T-cell (primary cell): ENCODE measurements around the gene BFSP2. TPM values are rescaled to one million over a fixed set of nuclear protein-coding genes. Genes with fewer than 3 reads are reported as not detected.

Experiments
- ATAC-seq, 4 experiments: fragments of 200-7000 bp in 3 of 4; fragments of 150-1000 bp in 1 of 4; cut with Tn5 transposase; replicated peaks in 1 of 4; 1 replicate in 3 of 4; 2 replicates in 1 of 4; pipeline ENCODE4 v1.10.0; 2021; ENCODE audit warnings: moderate library complexity in 3 of 4, mild to moderate bottlenecking in 2 of 4, moderate number of reproducible peaks in 1 of 4
- CTCF ChIA-PET, 2 donors: fragments of 300-600 bp; sonication (Branson Sonifier 250); formaldehyde crosslinking; loops; one replicate each; lab custom pipeline; 2022; ENCODE audit warnings: antibody characterized with exemption in 2 of 2; lab: Charles Lee
- POLR2A ChIA-PET, 2 donors: fragments of 300-600 bp; sonication (Branson Sonifier 250); formaldehyde crosslinking; loops; one replicate each; lab custom pipeline; 2022; ENCODE audit warnings: antibody characterized with exemption in 2 of 2; lab: Charles Lee
- DNase-seq, 35 experiments: peaks; one replicate each; pipeline versions ENCODE4 v3.0.0 to v3.0.0-alpha.2; 2013 to 2023
- H3K27ac ChIP-seq: one replicate; pipeline ENCODE4 v1.5.1; 2013; ENCODE audit warnings: low read length
- H3K27me3 ChIP-seq, 2 experiments: replicated peaks in 1 of 2; 1 replicate in 1 of 2; 2 replicates in 1 of 2; pipeline versions ENCODE4 v1.6.1 to v1.7.0; 2013; ENCODE audit warnings: low read length in 1 of 2, mixed read lengths in 1 of 2; ENCODE audit not compliant: control insufficient read depth in 2 of 2, insufficient read depth in 2 of 2; ENCODE audit errors: extremely low read depth in 1 of 2
- H3K36me3 ChIP-seq, 2 donors: 1 replicate in 1 of 2; 2 replicates in 1 of 2; pipeline versions ENCODE4 v1.6.1 to v1.7.0; 2013; ENCODE audit warnings: low read length in 1 of 2; ENCODE audit not compliant: control insufficient read depth in 2 of 2, insufficient read depth in 1 of 2; ENCODE audit errors: extremely low read depth in 1 of 2
- H3K4me1 ChIP-seq, 2 experiments: 1 replicate in 1 of 2; 2 replicates in 1 of 2; pipeline versions ENCODE4 v1.6.1 to v1.7.0; 2013; ENCODE audit warnings: low read length in 2 of 2, mixed read lengths in 1 of 2; ENCODE audit not compliant: insufficient read depth in 2 of 2, control insufficient read depth in 1 of 2; ENCODE audit errors: extremely low read depth in 1 of 2
- H3K4me3 ChIP-seq, 2 donors: 1 replicate in 1 of 2; 2 replicates in 1 of 2; pipeline versions ENCODE4 v1.5.1 to v1.7.0; 2013; ENCODE audit warnings: mild to moderate bottlenecking in 2 of 2, low read length in 1 of 2, moderate library complexity in 1 of 2; ENCODE audit not compliant: control insufficient read depth in 1 of 2; ENCODE audit errors: extremely low read depth in 1 of 2
- H3K9me3 ChIP-seq: 2 replicates; pipeline ENCODE4 v1.7.0; 2013
- H3K27ac Mint-ChIP-seq, 2 donors: one replicate each; pipeline ENCODE4 v1.8.0; 2020 to 2021; ENCODE audit warnings: mild to moderate bottlenecking in 2 of 2, mixed read lengths in 2 of 2
- H3K27me3 Mint-ChIP-seq, 2 donors: one replicate each; pipeline ENCODE4 v1.8.0; 2021 to 2022; ENCODE audit warnings: mixed read lengths in 2 of 2
- H3K36me3 Mint-ChIP-seq: one replicate; pipeline ENCODE4 v1.8.0; 2021; ENCODE audit warnings: mixed read lengths
- H3K4me1 Mint-ChIP-seq, 3 donors: one replicate each; pipeline ENCODE4 v1.8.0; 2020 to 2022; ENCODE audit warnings: mixed read lengths in 3 of 3, mild to moderate bottlenecking in 1 of 3
- H3K4me3 Mint-ChIP-seq, 3 donors: one replicate each; pipeline ENCODE4 v1.8.0; 2020 to 2022; ENCODE audit warnings: mild to moderate bottlenecking in 3 of 3, mixed read lengths in 3 of 3, moderate library complexity in 3 of 3
- H3K9me3 Mint-ChIP-seq, 3 donors: one replicate each; pipeline ENCODE4 v1.8.0; 2020 to 2022; ENCODE audit warnings: mixed read lengths in 3 of 3
- WGBS: methylation state at CpG from one replicate; pipeline ENCODE4 v1.1.5; 2013; ENCODE audit warnings: missing lambda C conversion rate; ENCODE audit not compliant: insufficient coverage; 5-methylcytosine and 5-hydroxymethylcytosine counted together
- total RNA-seq, 35 experiments: library from RNA in 6 of 35; stranded (reverse) in 6 of 35; fragments of 120-200 nt in 1 of 35; gene quantifications; one replicate each; pipeline versions ENCODE4 v1.2.1 to v1.2.4 and lab custom pipeline; 2013 to 2026

BFSP2 gene
- total RNA-seq, 5 donors from 2014 or later (not counting 1 experiment from before 2014, with no cell fraction given): 0.98 TPM; not detected in 4

DNA sequence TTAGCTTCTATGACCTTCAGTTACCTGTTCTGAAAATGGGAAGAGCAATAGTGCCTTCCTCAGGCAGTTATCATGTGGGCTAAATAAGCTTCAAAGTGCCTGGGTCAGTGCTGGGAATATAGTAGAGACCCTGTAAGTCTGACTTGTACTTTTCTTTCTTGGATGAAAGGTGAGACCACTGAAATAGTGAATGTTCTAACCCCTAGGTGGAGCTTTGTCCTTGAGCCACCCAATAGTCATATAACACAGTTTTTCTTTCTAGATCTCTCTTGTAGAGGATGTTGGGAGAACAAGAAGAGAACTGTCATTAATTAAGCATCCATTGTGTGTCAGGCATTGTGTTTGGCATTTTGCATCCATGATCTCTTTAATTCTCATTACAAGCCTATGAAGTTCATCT, 13.0 kb upstream of the BFSP2 start:
- peaks cover 0 to 9% of the 10 kb centered on the region in 2 experiments for H3K27me3 ChIP-seq
- Mint-ChIP-seq H3K4me1 (no peaks in the 10 kb centered on the region), H3K36me3 (no peaks in the 10 kb centered on the region), H3K9me3 (no peaks in the 10 kb centered on the region), H3K27ac (no peak overlapping the region), H3K4me3 (no peak overlapping the region), H3K27me3 (peaks cover 0 to 3% of the 10 kb centered on the region in 2 donors)
- no peaks in the 10 kb centered on the region for H3K9me3 ChIP-seq
- ATAC-seq (no peak), DNase-seq (no peak)
- no peak overlapping the region for H3K4me3 ChIP-seq
- POLR2A ChIA-PET: no interaction called here
- no peak overlapping the region for H3K27ac ChIP-seq
- CTCF ChIA-PET: no interaction called here
- H3K4me1 ChIP-seq: no peaks in the 10 kb centered on the region
- H3K36me3 ChIP-seq: no peaks in the 10 kb centered on the region

DNA sequence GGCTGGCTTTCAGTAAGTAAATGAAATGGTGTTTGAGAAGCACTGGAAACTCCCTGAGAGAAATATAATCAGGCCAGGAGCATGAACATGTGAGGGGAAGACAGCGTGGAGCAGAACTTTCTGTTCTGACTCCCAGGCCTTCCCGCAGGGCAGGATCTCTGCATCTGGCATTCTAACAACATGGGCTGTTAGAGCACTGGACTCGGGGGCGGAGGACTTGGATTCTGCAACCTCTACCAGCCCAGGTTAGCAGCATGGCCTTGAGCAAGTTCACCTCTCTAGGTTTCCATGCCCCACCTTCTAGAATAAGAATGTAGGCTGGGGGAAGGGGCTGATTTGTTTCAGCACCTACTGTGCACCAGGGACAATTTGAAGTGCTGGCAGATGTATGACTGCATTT, 12.5 kb upstream of the BFSP2 start:
- no peak for ATAC-seq
- H3K36me3 ChIP-seq: no peaks in the 10 kb centered on the region
- no peak overlapping the region for H3K27ac ChIP-seq
- CTCF ChIA-PET: no interaction called here
- H3K9me3 ChIP-seq: no peaks in the 10 kb centered on the region
- peaks cover 0 to 2% of the 10 kb centered on the region in 2 donors for H3K27me3 Mint-ChIP-seq
- H3K4me1 ChIP-seq: no peaks in the 10 kb centered on the region
- H3K9me3 Mint-ChIP-seq: no peaks in the 10 kb centered on the region
- H3K4me3 ChIP-seq: no peak overlapping the region
- H3K4me1 Mint-ChIP-seq: no peaks in the 10 kb centered on the region
- no peaks in the 10 kb centered on the region for H3K36me3 Mint-ChIP-seq
- no peak for DNase-seq
- H3K27me3 ChIP-seq: peaks cover 0 to 9% of the 10 kb centered on the region in 2 experiments
- 100% methylated on average over 1 of the region's 4 CpGs for WGBS
- H3K4me3 Mint-ChIP-seq: no peak overlapping the region
- H3K27ac Mint-ChIP-seq: no peak overlapping the region
- POLR2A ChIA-PET: no interaction called here

DNA sequence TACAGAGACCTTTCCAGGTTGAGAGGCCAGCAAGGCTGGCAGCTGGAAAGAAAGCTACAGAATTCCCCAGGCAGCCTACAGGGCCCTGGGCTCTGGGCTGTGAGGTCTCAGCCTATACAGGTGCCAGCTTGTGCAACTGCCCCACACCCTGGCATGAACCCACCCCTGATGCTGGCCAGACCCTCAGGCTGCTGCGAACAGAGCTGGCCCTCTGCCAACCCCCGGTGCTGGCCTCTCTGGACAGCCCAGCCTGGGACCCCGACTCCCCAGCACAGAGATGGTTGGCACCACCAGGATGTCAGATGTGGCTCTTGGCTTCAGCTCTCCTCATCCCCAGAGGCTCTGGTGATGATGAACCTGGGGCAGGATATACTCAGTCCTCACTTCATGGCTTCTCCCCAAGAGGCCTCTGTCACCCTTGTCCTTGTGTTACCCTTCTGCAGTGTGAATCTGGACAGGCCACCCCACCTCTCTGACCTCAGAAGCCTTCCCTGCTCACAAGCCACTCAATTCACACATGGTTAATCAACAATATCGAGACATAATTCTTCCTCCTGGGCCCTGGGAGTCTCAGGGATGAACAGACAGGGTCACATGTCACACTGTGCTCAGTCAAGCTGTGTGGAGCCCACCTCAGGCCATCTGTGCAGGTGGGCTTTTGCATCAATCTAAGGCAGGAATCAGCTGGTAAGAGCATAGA, 11.0 kb upstream of the BFSP2 start:
- H3K4me3 ChIP-seq: no peak overlapping the region
- H3K27ac ChIP-seq: no peak overlapping the region
- H3K4me1 ChIP-seq: no peaks in the 10 kb centered on the region
- Mint-ChIP-seq H3K36me3 (no peaks in the 10 kb centered on the region), H3K27ac (no peak overlapping the region), H3K9me3 (no peaks in the 10 kb centered on the region), H3K4me3 (no peak overlapping the region), H3K27me3 (peaks cover 0 to 2% of the 10 kb centered on the region in 2 donors), H3K4me1 (peaks cover 0 to 5% (median 0%) of the 10 kb centered on the region in 3 donors)
- DNase-seq (no peak), ATAC-seq (no peak)
- no peaks in the 10 kb centered on the region for H3K9me3 ChIP-seq
- CTCF ChIA-PET: interaction anchor here (0.5 to 0.6 kb wide), 2 partner anchors 33 to 61 kb away, joined by 4 to 12 read pairs; no protein-coding TSS in a partner anchor
- H3K27me3 ChIP-seq: peaks cover 0 to 6% of the 10 kb centered on the region in 2 experiments
- H3K36me3 ChIP-seq: no peaks in the 10 kb centered on the region
- POLR2A ChIA-PET: interaction anchor here in 1 of 2 donors (0.6 kb wide), 2 partner anchors 20 to 87 kb away, joined by 4 to 7 read pairs; no protein-coding TSS in a partner anchor
- WGBS: 92% methylated on average over 4 of the region's 4 CpGs

DNA sequence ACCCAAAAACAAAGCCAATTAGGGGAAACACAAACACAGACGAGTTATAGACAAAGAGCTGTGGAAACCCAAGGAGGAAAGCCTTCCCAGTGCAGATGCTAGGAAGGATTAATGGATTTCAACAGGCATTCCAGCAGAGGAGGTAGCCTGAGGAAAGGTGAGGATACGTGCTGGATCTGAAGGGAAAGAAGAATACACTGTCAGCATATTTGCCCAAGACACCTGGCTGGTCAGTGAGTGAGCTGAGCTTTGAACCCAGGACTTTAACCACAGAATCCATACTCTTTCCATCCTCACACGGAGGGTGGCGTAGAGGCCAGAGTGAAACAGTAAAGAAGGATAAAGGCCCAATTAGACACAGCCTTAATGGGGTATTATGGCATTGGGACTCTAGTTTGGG, 9.1 kb upstream of the BFSP2 start:
- no peaks in the 10 kb centered on the region for H3K4me1 ChIP-seq
- Mint-ChIP-seq H3K36me3 (no peaks in the 10 kb centered on the region), H3K27ac (no peak overlapping the region), H3K4me1 (peaks cover 3 to 14% (median 4%) of the 10 kb centered on the region in 3 donors), H3K9me3 (peaks cover 0 to 4% (median 0%) of the 10 kb centered on the region in 3 donors), H3K4me3 (no peak overlapping the region), H3K27me3 (peaks cover 0 to 1% of the 10 kb centered on the region in 2 donors)
- no CpG with 5 or more reads among the region's 4 CpGs for WGBS
- peaks cover 0 to 2% of the 10 kb centered on the region in 2 experiments for H3K27me3 ChIP-seq
- H3K36me3 ChIP-seq: no peaks in the 10 kb centered on the region
- ChIA-PET CTCF (interaction anchor here in 1 of 2 donors (0.5 to 0.9 kb wide), 2 partner anchors 15 to 612 kb away, joined by 3 read pairs; no protein-coding TSS in a partner anchor), POLR2A (no interaction called here)
- ATAC-seq (no peak), DNase-seq (no peak)
- no peak overlapping the region for H3K27ac ChIP-seq
- no peak overlapping the region for H3K4me3 ChIP-seq
- H3K9me3 ChIP-seq: no peaks in the 10 kb centered on the region

DNA sequence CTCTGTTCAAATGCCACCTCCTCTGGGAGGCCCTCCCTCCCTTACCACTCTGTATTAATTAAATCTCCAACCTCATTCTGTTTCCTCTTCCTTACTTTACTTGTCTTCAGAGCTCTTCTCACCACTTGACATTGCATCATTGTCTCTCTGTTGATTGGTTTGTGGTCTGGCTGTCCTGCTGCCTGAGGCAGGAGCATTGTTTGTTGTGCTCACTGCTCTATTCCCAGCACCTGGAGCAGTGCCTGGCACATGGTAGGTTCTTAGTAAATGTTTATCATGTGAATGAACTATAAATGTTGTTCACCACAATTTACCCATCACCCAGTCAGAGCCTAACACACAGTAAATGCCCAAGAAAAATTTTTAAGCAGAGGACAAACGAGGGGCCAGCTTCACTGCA, 6.7 kb upstream of the BFSP2 start:
- Histone ChIP-seq H3K27me3 (peaks cover 0 to 4% of the 10 kb centered on the region in 2 experiments), H3K36me3 (no peaks in the 10 kb centered on the region), H3K4me3 (no peak overlapping the region), H3K27ac (no peak overlapping the region), H3K4me1 (no peaks in the 10 kb centered on the region), H3K9me3 (no peaks in the 10 kb centered on the region)
- WGBS: 80% methylated on average over 1 of the region's 1 CpG
- H3K27me3 Mint-ChIP-seq: peaks cover 0 to 2% of the 10 kb centered on the region in 2 donors
- H3K9me3 Mint-ChIP-seq: peaks cover 0 to 4% (median 0%) of the 10 kb centered on the region in 3 donors
- no peak for ATAC-seq
- CTCF ChIA-PET: no interaction called here
- H3K27ac Mint-ChIP-seq: no peak overlapping the region
- H3K4me3 Mint-ChIP-seq: no peak overlapping the region
- H3K4me1 Mint-ChIP-seq: peaks cover 3 to 15% (median 4%) of the 10 kb centered on the region in 3 donors
- POLR2A ChIA-PET: no interaction called here
- DNase-seq: no peak
- no peaks in the 10 kb centered on the region for H3K36me3 Mint-ChIP-seq

DNA sequence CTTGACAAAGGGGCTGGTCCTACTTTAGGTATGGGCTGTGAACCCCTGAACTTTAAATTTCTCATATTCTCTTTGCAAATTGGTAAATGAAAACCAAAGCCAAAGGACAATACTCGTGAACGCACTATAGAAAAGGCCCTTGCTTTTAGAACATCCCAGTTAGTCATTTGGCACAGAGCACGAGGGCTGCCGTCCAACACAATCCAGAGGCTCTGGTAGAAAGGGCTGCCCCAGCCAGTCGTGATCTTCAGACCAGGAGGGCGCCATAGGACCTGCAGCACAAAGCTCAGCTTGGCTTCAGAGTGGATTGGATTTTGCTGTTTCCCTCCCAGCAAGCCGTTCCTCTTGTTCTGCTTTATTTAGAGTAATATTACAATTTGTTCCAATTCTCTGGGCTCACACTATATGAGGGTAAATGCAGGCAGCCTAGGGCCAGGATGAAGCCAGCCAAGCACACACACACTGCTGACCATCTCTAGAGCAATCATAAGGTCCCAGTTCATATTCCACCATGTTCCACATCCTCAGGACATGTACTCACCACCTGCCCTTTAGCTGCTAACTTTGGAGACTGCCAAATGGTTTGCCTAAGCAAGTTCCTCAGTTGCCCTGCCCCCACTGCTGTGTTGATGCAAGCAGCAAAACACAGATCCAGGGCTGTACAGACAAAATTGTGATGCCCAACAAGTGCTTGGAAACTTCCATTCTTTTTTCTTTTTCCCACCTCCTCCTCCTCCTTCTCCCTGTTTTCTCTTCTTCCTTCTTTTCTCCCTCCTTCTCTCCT, 6.0 kb upstream of the BFSP2 start:
- no peak overlapping the region for H3K27ac ChIP-seq
- ATAC-seq (no peak), DNase-seq (no peak)
- H3K27me3 ChIP-seq: peaks cover 0 to 2% of the 10 kb centered on the region in 2 experiments
- H3K27ac Mint-ChIP-seq: no peak overlapping the region
- H3K4me3 Mint-ChIP-seq: no peak overlapping the region
- H3K36me3 Mint-ChIP-seq: no peaks in the 10 kb centered on the region
- H3K4me1 Mint-ChIP-seq: peaks cover 3 to 15% (median 4%) of the 10 kb centered on the region in 3 donors
- ChIA-PET POLR2A (interaction anchor here in 1 of 2 donors (0.6 kb wide), 1 partner anchor 39 kb away, joined by 3 read pairs; no protein-coding TSS in a partner anchor), CTCF (no interaction called here)
- H3K27me3 Mint-ChIP-seq: peaks cover 0 to 3% of the 10 kb centered on the region in 2 donors
- H3K36me3 ChIP-seq: no peaks in the 10 kb centered on the region
- peaks cover 0 to 4% (median 0%) of the 10 kb centered on the region in 3 donors for H3K9me3 Mint-ChIP-seq
- H3K4me1 ChIP-seq: no peaks in the 10 kb centered on the region
- 100% methylated on average over 2 of the region's 7 CpGs for WGBS
- no peaks in the 10 kb centered on the region for H3K9me3 ChIP-seq
- no peak overlapping the region for H3K4me3 ChIP-seq
